Peyer's patch (tissue), 4 donors: Measurements from ENCODE around the gene GSTA5. TPM values are rescaled to one million over a fixed set of nuclear protein-coding genes. Genes with fewer than 3 reads are reported as not detected.
A peak's percentile ranks its signal among the peaks of the same experiment; 100 is the strongest.

Source experiments
- DNase-seq, 3 donors: peaks; one replicate each; pipeline ENCODE4 v3.0.0-alpha.2; 2017 to 2019
- H3K27ac ChIP-seq, 4 donors: fragments of 200-600 bp; sonication (generic); one replicate each; pipeline ENCODE4 v1.5.1; 2016 to 2019
- H3K27me3 ChIP-seq, 2 donors: fragments of 200-600 bp; sonication (generic); one replicate each; pipeline ENCODE4 v1.5.1; 2019
- H3K36me3 ChIP-seq, 3 donors: fragments of 200-600 bp; sonication (generic); one replicate each; pipeline ENCODE4 v1.5.1; 2016 to 2019
- H3K4me1 ChIP-seq, 4 donors: fragments of 200-600 bp; sonication (generic); one replicate each; pipeline ENCODE4 v1.5.1; 2016 to 2019
- H3K4me3 ChIP-seq, 4 donors: fragments of 200-600 bp; sonication (generic); 1 replicate in 3 of 4; 2 replicates in 1 of 4; pipeline ENCODE4 v1.5.1; 2016 to 2019; ENCODE audit warnings: mild to moderate bottlenecking in 1 of 4
- H3K9me3 ChIP-seq, 4 donors: fragments of 200-600 bp; sonication (generic); one replicate each; pipeline ENCODE4 v1.5.1; 2016 to 2019; ENCODE audit warnings: mild to moderate bottlenecking in 1 of 4
- CTCF ChIP-seq, 6 experiments: fragments of 450-650 bp in 4 of 6; fragments of 200-600 bp in 2 of 6; sonication (generic) in 1 of 6; IDR thresholded peaks; one replicate each; pipeline ENCODE4 v1.5.1; 2017 to 2019; ENCODE audit warnings: antibody characterized with exemption in 6 of 6, mild to moderate bottlenecking in 3 of 6, moderate library complexity in 1 of 6
- POLR2A ChIP-seq, 2 donors: fragments of 450-650 bp; IDR thresholded peaks; one replicate each; pipeline ENCODE4 v1.5.1; 2017; ENCODE audit warnings: antibody characterized with exemption in 2 of 2, mild to moderate bottlenecking in 2 of 2, moderate library complexity in 2 of 2
- total RNA-seq, 4 donors: library from RNA; depleted of rRNA; stranded (reverse); fragments of >200 nt; gene quantifications; one replicate each; pipeline ENCODE4 v1.1.0, GENCODE V29; 2016

GSTA5 gene
- not detected for total RNA-seq

GRCh38 chr6:52840763-52841585 lies at the start of gene GSTA5:
Gene GSTA5 (minus strand): TSS chr6:52840813.
- no peak for TF ChIP-seq POLR2A (IDR thresholded peaks at IDR 0.05)
- TF ChIP-seq CTCF (IDR thresholded peaks at IDR 0.05), result no peak
- DNase-seq, result no peak
- Histone ChIP-seq H3K9me3 (no peaks in the 10 kb centered on the region), H3K36me3 (no peaks in the 10 kb centered on the region), H3K4me1 (peaks cover 0 to 4% (median 0%) of the 10 kb centered on the region in 4 donors), H3K27me3 (no peaks in the 10 kb centered on the region), H3K4me3 (no peak within 1 kb of the TSS), H3K27ac (no peak within 1 kb of the TSS)

GRCh38 chr6:52890018-52890417 lies 49.4 kb upstream of the GSTA5 start:
- Histone ChIP-seq H3K27me3 (no peaks in the 10 kb centered on the region), H3K4me1 (no peaks in the 10 kb centered on the region), H3K36me3 (no peaks in the 10 kb centered on the region), H3K4me3 (no peak overlapping the region), H3K27ac (no peak overlapping the region), H3K9me3 (no peaks in the 10 kb centered on the region)
- no peak for DNase-seq
- TF ChIP-seq CTCF (IDR thresholded peaks at IDR 0.05), result no peak
- no peak for TF ChIP-seq POLR2A (IDR thresholded peaks at IDR 0.05)

GRCh38 chr6:52887910-52888524 lies 47.4 kb upstream of the GSTA5 start:
- DNase-seq, result no peak
- Histone ChIP-seq H3K36me3 (no peaks in the 10 kb centered on the region), H3K4me3 (no peak overlapping the region), H3K27me3 (no peaks in the 10 kb centered on the region), H3K27ac (no peak overlapping the region), H3K4me1 (no peaks in the 10 kb centered on the region), H3K9me3 (no peaks in the 10 kb centered on the region)
- TF ChIP-seq CTCF (IDR thresholded peaks at IDR 0.05) (no peak), POLR2A (IDR thresholded peaks at IDR 0.05) (no peak)

GRCh38 chr6:52881996-52882841 lies 41.6 kb upstream of the GSTA5 start:
- Histone ChIP-seq H3K27ac (peak overlapping the region; percentile 11 to 77 (median 58)), H3K36me3 (no peaks in the 10 kb centered on the region), H3K9me3 (no peaks in the 10 kb centered on the region), H3K4me3 (peak overlapping the region; percentile 34 to 67 (median 52)), H3K4me1 (no peaks in the 10 kb centered on the region), H3K27me3 (no peaks in the 10 kb centered on the region)
- TF ChIP-seq POLR2A (IDR thresholded peaks at IDR 0.05) (no peak), CTCF (IDR thresholded peaks at IDR 0.05) (peak; percentile 39 to 86 (median 82))
- peak; percentile 59 to 87 (median 67) for DNase-seq

GRCh38 chr6:52881662-52881995 lies 41.0 kb upstream of the GSTA5 start:
- peak in 1 of 3 donors; percentile 67 for DNase-seq
- Histone ChIP-seq H3K27ac (peak overlapping the region in 2 of 4 donors; percentile 77), H3K4me1 (no peaks in the 10 kb centered on the region), H3K27me3 (no peaks in the 10 kb centered on the region), H3K9me3 (no peaks in the 10 kb centered on the region), H3K4me3 (peak overlapping the region; percentile 34 to 67 (median 52)), H3K36me3 (no peaks in the 10 kb centered on the region)
- TF ChIP-seq POLR2A (IDR thresholded peaks at IDR 0.05) (no peak), CTCF (IDR thresholded peaks at IDR 0.05) (no peak)
